ENCODE data around the gene CAMK2A. TPM values are rescaled to one million over a fixed set of nuclear protein-coding genes. Genes with fewer than 3 reads are reported as not detected.

Gene CAMK2A
- total RNA-seq, 4 donors from 2014 or later = 0.20 to 2.4 (median 1.3) TPM

GRCh38 chr5:150189728-150190502 lies 99.7 kb downstream of the CAMK2A start, which contains the start of gene SLC6A7:
Gene SLC6A7, plus strand, starts transcription at chr5:150190062. Its CDS starts 266 bp downstream, at chr5:150190328.
- Histone ChIP-seq H3K4me3 (peak within 1 kb of the TSS in 1 of 4 donors; percentile 9), H3K27me3 (peaks cover 0 to 42% of the 10 kb centered on the region in 2 donors), H3K36me3 (no peaks in the 10 kb centered on the region), H3K27ac (no peak within 1 kb of the TSS), H3K9me3 (no peaks in the 10 kb centered on the region), H3K4me1 (peaks cover 0 to 13% (median 3%) of the 10 kb centered on the region in 4 donors)
- WGBS, 2 donors = 5 to 10% methylated on average over 25 to 33 of the region's 58 CpGs
- TF ChIP-seq EP300 (IDR thresholded peaks at IDR 0.05) (no peak), CTCF (IDR thresholded peaks at IDR 0.05) (no peak), POLR2A (IDR thresholded peaks at IDR 0.05) (no peak)
- DNase-seq (ENCODE audit: low spot score in 2 of 2) = no peak

- TF ChIP-seq POLR2A (IDR thresholded peaks at IDR 0.05) = no peak
- no peak for TF ChIP-seq CTCF (IDR thresholded peaks at IDR 0.05)
- TF ChIP-seq EP300 (IDR thresholded peaks at IDR 0.05) = no peak
- 87 to 88% methylated on average over 3 of the region's 3 CpGs for WGBS, 2 donors
- H3K4me1 ChIP-seq = peaks cover 0 to 13% (median 3%) of the 10 kb centered on the region in 4 donors
These were observed 100.2 kb downstream of the CAMK2A start for GRCh38 chr5:150189326-150189725.

GRCh38 chr5:150188146-150188842 lies 101.3 kb downstream of the CAMK2A start:
- no peak overlapping the region for H3K27ac ChIP-seq
- 56 to 64% methylated on average over 3 of the region's 3 CpGs for WGBS, 2 donors

More at GRCh38 chr5:150189326-150189725, 100.2 kb downstream of the CAMK2A start:
- no peak for DNase-seq (ENCODE audit: low spot score in 2 of 2)
- H3K4me3 ChIP-seq = no peak overlapping the region
- no peaks in the 10 kb centered on the region for H3K36me3 ChIP-seq
- H3K9me3 ChIP-seq = no peaks in the 10 kb centered on the region
- H3K27ac ChIP-seq = no peak overlapping the region
- peaks cover 0 to 42% of the 10 kb centered on the region in 2 donors for H3K27me3 ChIP-seq

GRCh38 chr5:150186897-150187296 lies 102.7 kb downstream of the CAMK2A start:
- no peak for DNase-seq (ENCODE audit: low spot score in 2 of 2)
- Histone ChIP-seq H3K4me1 (peaks cover 0 to 13% (median 3%) of the 10 kb centered on the region in 4 donors), H3K27me3 (peaks cover 0 to 34% of the 10 kb centered on the region in 2 donors), H3K9me3 (no peaks in the 10 kb centered on the region), H3K36me3 (no peaks in the 10 kb centered on the region), H3K27ac (no peak overlapping the region), H3K4me3 (no peak overlapping the region)
- TF ChIP-seq CTCF (IDR thresholded peaks at IDR 0.05) = no peak
- no peak for TF ChIP-seq EP300 (IDR thresholded peaks at IDR 0.05)
- TF ChIP-seq POLR2A (IDR thresholded peaks at IDR 0.05) = no peak
- WGBS, 2 donors = 76 to 83% methylated on average over 4 of the region's 4 CpGs

More at GRCh38 chr5:150188146-150188842, 101.3 kb downstream of the CAMK2A start:
- DNase-seq (ENCODE audit: low spot score in 2 of 2) = no peak
- TF ChIP-seq POLR2A (IDR thresholded peaks at IDR 0.05) = no peak
- no peak for TF ChIP-seq EP300 (IDR thresholded peaks at IDR 0.05)
- TF ChIP-seq CTCF (IDR thresholded peaks at IDR 0.05) = no peak
- Histone ChIP-seq H3K36me3 (no peaks in the 10 kb centered on the region), H3K9me3 (no peaks in the 10 kb centered on the region), H3K4me3 (no peak overlapping the region), H3K27me3 (peaks cover 0 to 42% of the 10 kb centered on the region in 2 donors), H3K4me1 (peaks cover 0 to 13% (median 3%) of the 10 kb centered on the region in 4 donors)

- Histone ChIP-seq H3K27me3 (peaks cover 0 to 31% of the 10 kb centered on the region in 2 donors), H3K9me3 (no peaks in the 10 kb centered on the region), H3K36me3 (no peaks in the 10 kb centered on the region), H3K27ac (no peak overlapping the region), H3K4me3 (no peak overlapping the region), H3K4me1 (peaks cover 0 to 17% (median 4%) of the 10 kb centered on the region in 4 donors)
- 89 to 96% methylated on average over 5 to 8 of the region's 8 CpGs for WGBS, 2 donors
- no peak for DNase-seq (ENCODE audit: low spot score in 2 of 2)
- TF ChIP-seq POLR2A (IDR thresholded peaks at IDR 0.05) (no peak), CTCF (IDR thresholded peaks at IDR 0.05) (no peak), EP300 (IDR thresholded peaks at IDR 0.05) (no peak)
These were observed 103.4 kb downstream of the CAMK2A start for GRCh38 chr5:150186137-150186536.

Measured in tibial nerve (tissue), 4 donors.